Breast epithelium (tissue), 3 donors: ENCODE data around the gene ASTN2.

Experiments used
- CTCF ChIP-seq, 3 donors: fragments of 450-650 bp; IDR thresholded peaks; one replicate each; pipeline ENCODE4 v1.5.1; 2016 to 2017; ENCODE audit warnings: antibody characterized with exemption in 3 of 3, mild to moderate bottlenecking in 3 of 3, moderate library complexity in 3 of 3
- POLR2A ChIP-seq: fragments of 450-650 bp; IDR thresholded peaks from one replicate; pipeline ENCODE4 v1.6.1; 2016; ENCODE audit warnings: antibody characterized with exemption, mild to moderate bottlenecking, moderate library complexity
- POLR2AphosphoS5 ChIP-seq, 3 donors: sonication (generic); formaldehyde crosslinking; IDR thresholded peaks; one replicate each; pipeline ENCODE4 v1.6.1; 2017; ENCODE audit warnings: antibody characterized with exemption in 3 of 3

- TF ChIP-seq POLR2A (no peak), CTCF (IDR thresholded peaks at IDR 0.05) (no peak), POLR2AphosphoS5 (IDR thresholded peaks at IDR 0.05) (no peak)
Measured at GRCh38 chr9:116789081-116789480, 625.8 kb downstream of the ASTN2 start.
